Body of pancreas (tissue), 4 donors: Measurements from ENCODE around the gene CX3CR1.

Experiments used
- POLR2A ChIP-seq, 3 donors: fragments of 450-650 bp; IDR thresholded peaks; one replicate each; pipeline ENCODE4 v1.6.1; 2016; ENCODE audit warnings: antibody characterized with exemption in 3 of 3, mild to moderate bottlenecking in 2 of 3
- TF ChIP-seq, protein P1 (sequence below), 7 experiments: fragments of 450-650 bp in 4 of 7; fragments of 200-600 bp in 3 of 7; sonication (generic) in 3 of 7; IDR thresholded peaks; one replicate each; pipeline ENCODE4 v1.5.1; 2016 to 2019; ENCODE audit warnings: antibody characterized with exemption in 7 of 7

DNA sequence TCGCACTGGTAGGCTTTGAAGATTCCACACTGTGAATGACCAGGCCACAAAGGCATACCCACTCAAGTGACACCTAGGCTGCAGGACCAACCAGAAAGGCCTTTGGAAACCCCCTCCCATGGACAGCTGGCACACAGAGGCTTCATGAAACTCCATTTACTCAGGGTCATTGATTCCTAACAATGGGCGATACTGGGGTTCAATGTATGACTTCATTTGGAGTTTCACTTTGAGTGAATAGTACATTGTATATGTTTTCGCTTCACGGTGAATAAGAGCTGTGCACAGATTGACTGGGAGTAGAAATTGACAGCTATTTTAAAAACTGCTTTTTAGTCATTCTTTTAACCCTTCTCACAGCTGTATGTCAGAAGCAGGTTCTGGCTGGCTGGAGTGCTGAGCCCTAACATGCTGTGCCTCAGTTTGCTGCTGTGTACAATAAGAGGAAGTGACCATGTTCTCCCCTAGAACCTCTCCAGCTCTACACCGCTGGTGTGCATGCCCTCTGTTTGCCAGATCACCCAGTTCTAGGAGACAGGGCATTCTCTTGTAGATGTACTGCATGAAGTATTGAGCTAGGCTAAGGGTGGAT is 15.4 kb upstream of the CX3CR1 start:
- TF ChIP-seq, protein P1, sequence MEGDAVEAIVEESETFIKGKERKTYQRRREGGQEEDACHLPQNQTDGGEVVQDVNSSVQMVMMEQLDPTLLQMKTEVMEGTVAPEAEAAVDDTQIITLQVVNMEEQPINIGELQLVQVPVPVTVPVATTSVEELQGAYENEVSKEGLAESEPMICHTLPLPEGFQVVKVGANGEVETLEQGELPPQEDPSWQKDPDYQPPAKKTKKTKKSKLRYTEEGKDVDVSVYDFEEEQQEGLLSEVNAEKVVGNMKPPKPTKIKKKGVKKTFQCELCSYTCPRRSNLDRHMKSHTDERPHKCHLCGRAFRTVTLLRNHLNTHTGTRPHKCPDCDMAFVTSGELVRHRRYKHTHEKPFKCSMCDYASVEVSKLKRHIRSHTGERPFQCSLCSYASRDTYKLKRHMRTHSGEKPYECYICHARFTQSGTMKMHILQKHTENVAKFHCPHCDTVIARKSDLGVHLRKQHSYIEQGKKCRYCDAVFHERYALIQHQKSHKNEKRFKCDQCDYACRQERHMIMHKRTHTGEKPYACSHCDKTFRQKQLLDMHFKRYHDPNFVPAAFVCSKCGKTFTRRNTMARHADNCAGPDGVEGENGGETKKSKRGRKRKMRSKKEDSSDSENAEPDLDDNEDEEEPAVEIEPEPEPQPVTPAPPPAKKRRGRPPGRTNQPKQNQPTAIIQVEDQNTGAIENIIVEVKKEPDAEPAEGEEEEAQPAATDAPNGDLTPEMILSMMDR (IDR thresholded peaks at IDR 0.05) = no peak
- no peak for TF ChIP-seq POLR2A (IDR thresholded peaks at IDR 0.05)
